NCI-H446 treated with DMSO at 0.1 percent for 48 hours (cell line): ENCODE measurements around the gene TMIGD1.

Experiments used
- DNase-seq: peaks from one replicate; lab custom pipeline; 2025; lab: John Stamatoyannopoulos, UW

Gene TMIGD1

GRCh38 chr17:30333503-30334360, at the start of gene TMIGD1:
TMIGD1 (minus strand) TSS chr17:30334057; CDS start chr17:30332133, 1,924 bp downstream.
- DNase-seq = no peak

GRCh38 chr17:30382345-30382744, 48.5 kb upstream of the TMIGD1 start:
- no peak for DNase-seq

- DNase-seq = no peak
Observed at GRCh38 chr17:30381340-30381659, 47.4 kb upstream of the TMIGD1 start.

- no peak for DNase-seq
Observed at GRCh38 chr17:30380643-30381339, 46.9 kb upstream of the TMIGD1 start.

- no peak for DNase-seq
Observed at GRCh38 chr17:30379903-30380381, 46.1 kb upstream of the TMIGD1 start.

GRCh38 chr17:30379303-30379902, 45.5 kb upstream of the TMIGD1 start:
- DNase-seq = no peak

- peak; percentile 75 for DNase-seq
Observed at GRCh38 chr17:30378825-30379302, 45.0 kb upstream of the TMIGD1 start, which contains the start of gene CPD. CPD (plus strand) TSS chr17:30378927; CDS start chr17:30378981, 54 bp downstream.

GRCh38 chr17:30378241-30378824, 44.5 kb upstream of the TMIGD1 start:
- no peak for DNase-seq

- DNase-seq = no peak
Observed at GRCh38 chr17:30377574-30378240, 43.9 kb upstream of the TMIGD1 start.

GRCh38 chr17:30376621-30377452, 43.0 kb upstream of the TMIGD1 start:
- DNase-seq = no peak

GRCh38 chr17:30375661-30376060, 41.8 kb upstream of the TMIGD1 start:
- DNase-seq = no peak

GRCh38 chr17:30372755-30373154, 38.9 kb upstream of the TMIGD1 start:
- DNase-seq = no peak

GRCh38 chr17:30369995-30370394, 36.1 kb upstream of the TMIGD1 start:
- DNase-seq = no peak

- no peak for DNase-seq
Observed at GRCh38 chr17:30368912-30369720, 35.3 kb upstream of the TMIGD1 start.

GRCh38 chr17:30366536-30366935, 32.7 kb upstream of the TMIGD1 start:
- peak; percentile 2 for DNase-seq

GRCh38 chr17:30363715-30364202, 29.9 kb upstream of the TMIGD1 start:
- DNase-seq = no peak

GRCh38 chr17:30361766-30362279, 28.0 kb upstream of the TMIGD1 start:
- no peak for DNase-seq

- DNase-seq = no peak
Observed at GRCh38 chr17:30360086-30360808, 26.4 kb upstream of the TMIGD1 start.
